GM18868 (cell line): ENCODE measurements around the gene PRRT3.
"Not testable (repeated sequence)": the region's sequence is repeated elsewhere in the genome, so short reads cannot be mapped to it uniquely, and the experiment has no call there.

Experiments used
- ATAC-seq: cut with Tn5 transposase; IDR thresholded peaks from one replicate; pipeline ENCODE4 v1.9.1; 2021; ENCODE audit warnings: mild to moderate bottlenecking, moderate library complexity; ENCODE audit not compliant: unreplicated experiment

PRRT3 gene

GRCh38 chr3:9899289-9899791 lies 52.9 kb downstream of the PRRT3 start:
- ATAC-seq, result no peak

GRCh38 chr3:9898467-9899241 lies 53.6 kb downstream of the PRRT3 start:
- ATAC-seq, result no peak

- no peak for ATAC-seq
Measured at GRCh38 chr3:9897408-9898372, 54.5 kb downstream of the PRRT3 start.

GRCh38 chr3:9896755-9897407 lies 55.3 kb downstream of the PRRT3 start:
- ATAC-seq, result not testable (repeated sequence)

- ATAC-seq, result not testable (repeated sequence)
Measured at GRCh38 chr3:9895715-9896114, 56.5 kb downstream of the PRRT3 start.
